Calu3 (cell line): ENCODE results near the gene SYNE3. TPM values are rescaled to one million over a fixed set of nuclear protein-coding genes. Genes with fewer than 3 reads are reported as not detected.

Experiments used
- BruUV-seq: library from RNA; stranded (reverse); fragments of 400-500 nt; replicated peaks from 2 replicates; lab custom pipeline; 2021; lab: Mats Ljungman, UMichigan
- CTCF ChIA-PET: fragments of 300-600 bp; sonication (Branson Sonifier 250); formaldehyde crosslinking; loops from one replicate; lab custom pipeline; 2022; ENCODE audit warnings: antibody characterized with exemption; lab: Charles Lee
- DNase-seq: peaks from one replicate; pipeline ENCODE4 v3.0.0; 2022
- H3K27ac Mint-ChIP-seq: one replicate; pipeline ENCODE4 v1.8.0; 2022; ENCODE audit warnings: mixed read lengths; ENCODE audit not compliant: unreplicated experiment
- H3K27me3 Mint-ChIP-seq: one replicate; pipeline ENCODE4 v1.8.0; 2022; ENCODE audit warnings: mixed read lengths; ENCODE audit not compliant: unreplicated experiment
- H3K36me3 Mint-ChIP-seq: one replicate; pipeline ENCODE4 v1.8.0; 2022; ENCODE audit warnings: mild to moderate bottlenecking, moderate library complexity, mixed read lengths; ENCODE audit not compliant: insufficient read depth, unreplicated experiment
- H3K4me1 Mint-ChIP-seq: one replicate; pipeline ENCODE4 v1.8.0; 2022; ENCODE audit warnings: mild to moderate bottlenecking, low read depth, mixed read lengths; ENCODE audit not compliant: unreplicated experiment
- H3K4me3 Mint-ChIP-seq: one replicate; pipeline ENCODE4 v1.8.0; 2022; ENCODE audit warnings: mild to moderate bottlenecking, low read depth, moderate library complexity, mixed read lengths; ENCODE audit not compliant: unreplicated experiment
- H3K9me3 Mint-ChIP-seq: one replicate; pipeline ENCODE4 v1.8.0; 2022; ENCODE audit warnings: low read depth, mixed read lengths; ENCODE audit not compliant: unreplicated experiment
- intact Hi-C: fragments of 100-400 bp; cut with micrococcal nuclease; formaldehyde crosslinking; loops from one replicate; pipeline ENCODE4 v1.10.0; 2022; ENCODE audit not compliant: unreplicated experiment
- total RNA-seq: library from RNA; stranded (reverse); gene quantifications from 2 replicates; pipeline ENCODE4 v1.2.3, GENCODE V29; 2022
- TF ChIP-seq, protein P1 (sequence below): fragments of 200-600 bp; IDR thresholded peaks from one replicate; pipeline ENCODE4 v1.8.0; 2022; ENCODE audit warnings: antibody characterized with exemption; ENCODE audit not compliant: unreplicated experiment

Gene SYNE3
- total RNA-seq, 1 experiment from 2014 or later, result 0.97 TPM

DNA sequence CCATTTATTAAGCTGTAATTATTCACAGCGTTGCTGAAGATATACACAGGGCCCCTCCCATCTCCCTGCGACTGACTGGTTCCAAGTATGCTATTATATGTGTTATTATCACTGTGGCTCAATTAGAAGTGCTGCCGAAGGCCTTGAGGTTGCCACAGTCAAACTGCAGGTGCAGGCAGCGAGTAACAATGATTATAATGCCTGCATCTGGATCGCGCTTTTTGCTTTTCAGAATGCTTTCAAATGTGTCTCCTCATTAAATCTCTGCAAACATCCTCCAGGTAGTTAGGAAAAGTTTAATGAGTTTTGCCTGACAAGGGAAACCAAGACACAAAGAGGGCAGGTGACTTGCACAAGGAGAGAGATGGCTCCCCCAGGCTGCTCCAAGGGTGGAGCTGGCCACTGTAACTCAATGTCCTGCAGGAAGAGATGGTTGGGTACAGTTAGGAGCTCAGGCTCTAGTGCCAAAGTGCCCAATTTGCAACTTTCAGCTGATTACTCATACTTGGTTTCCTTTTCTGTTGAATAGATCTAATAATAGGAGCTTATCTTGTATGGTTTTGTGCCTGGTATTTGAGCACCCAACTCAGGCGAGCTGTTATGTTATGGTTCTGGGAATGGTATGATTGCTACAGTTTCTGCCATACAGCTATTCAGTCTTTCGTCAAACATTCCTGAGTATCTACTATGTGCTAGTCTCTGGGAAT is 1.7 kb upstream of the SYNE3 start:
- Mint-ChIP-seq H3K9me3 (no peaks in the 10 kb centered on the region), H3K4me3 (no peak overlapping the region), H3K4me1 (peaks cover 24% of the 10 kb centered on the region), H3K27me3 (no peaks in the 10 kb centered on the region), H3K27ac (no peak overlapping the region), H3K36me3 (no peaks in the 10 kb centered on the region)
- intact Hi-C loops, result no loop called here
- DNase-seq, result no peak
- no TSS peak for BruUV-seq
- CTCF ChIA-PET, result interaction anchor here (1.3 kb wide), 1 partner anchor 76 kb away, joined by 3 read pairs; no protein-coding TSS in a partner anchor
- TF ChIP-seq, protein P1, sequence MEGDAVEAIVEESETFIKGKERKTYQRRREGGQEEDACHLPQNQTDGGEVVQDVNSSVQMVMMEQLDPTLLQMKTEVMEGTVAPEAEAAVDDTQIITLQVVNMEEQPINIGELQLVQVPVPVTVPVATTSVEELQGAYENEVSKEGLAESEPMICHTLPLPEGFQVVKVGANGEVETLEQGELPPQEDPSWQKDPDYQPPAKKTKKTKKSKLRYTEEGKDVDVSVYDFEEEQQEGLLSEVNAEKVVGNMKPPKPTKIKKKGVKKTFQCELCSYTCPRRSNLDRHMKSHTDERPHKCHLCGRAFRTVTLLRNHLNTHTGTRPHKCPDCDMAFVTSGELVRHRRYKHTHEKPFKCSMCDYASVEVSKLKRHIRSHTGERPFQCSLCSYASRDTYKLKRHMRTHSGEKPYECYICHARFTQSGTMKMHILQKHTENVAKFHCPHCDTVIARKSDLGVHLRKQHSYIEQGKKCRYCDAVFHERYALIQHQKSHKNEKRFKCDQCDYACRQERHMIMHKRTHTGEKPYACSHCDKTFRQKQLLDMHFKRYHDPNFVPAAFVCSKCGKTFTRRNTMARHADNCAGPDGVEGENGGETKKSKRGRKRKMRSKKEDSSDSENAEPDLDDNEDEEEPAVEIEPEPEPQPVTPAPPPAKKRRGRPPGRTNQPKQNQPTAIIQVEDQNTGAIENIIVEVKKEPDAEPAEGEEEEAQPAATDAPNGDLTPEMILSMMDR, result no peak

DNA sequence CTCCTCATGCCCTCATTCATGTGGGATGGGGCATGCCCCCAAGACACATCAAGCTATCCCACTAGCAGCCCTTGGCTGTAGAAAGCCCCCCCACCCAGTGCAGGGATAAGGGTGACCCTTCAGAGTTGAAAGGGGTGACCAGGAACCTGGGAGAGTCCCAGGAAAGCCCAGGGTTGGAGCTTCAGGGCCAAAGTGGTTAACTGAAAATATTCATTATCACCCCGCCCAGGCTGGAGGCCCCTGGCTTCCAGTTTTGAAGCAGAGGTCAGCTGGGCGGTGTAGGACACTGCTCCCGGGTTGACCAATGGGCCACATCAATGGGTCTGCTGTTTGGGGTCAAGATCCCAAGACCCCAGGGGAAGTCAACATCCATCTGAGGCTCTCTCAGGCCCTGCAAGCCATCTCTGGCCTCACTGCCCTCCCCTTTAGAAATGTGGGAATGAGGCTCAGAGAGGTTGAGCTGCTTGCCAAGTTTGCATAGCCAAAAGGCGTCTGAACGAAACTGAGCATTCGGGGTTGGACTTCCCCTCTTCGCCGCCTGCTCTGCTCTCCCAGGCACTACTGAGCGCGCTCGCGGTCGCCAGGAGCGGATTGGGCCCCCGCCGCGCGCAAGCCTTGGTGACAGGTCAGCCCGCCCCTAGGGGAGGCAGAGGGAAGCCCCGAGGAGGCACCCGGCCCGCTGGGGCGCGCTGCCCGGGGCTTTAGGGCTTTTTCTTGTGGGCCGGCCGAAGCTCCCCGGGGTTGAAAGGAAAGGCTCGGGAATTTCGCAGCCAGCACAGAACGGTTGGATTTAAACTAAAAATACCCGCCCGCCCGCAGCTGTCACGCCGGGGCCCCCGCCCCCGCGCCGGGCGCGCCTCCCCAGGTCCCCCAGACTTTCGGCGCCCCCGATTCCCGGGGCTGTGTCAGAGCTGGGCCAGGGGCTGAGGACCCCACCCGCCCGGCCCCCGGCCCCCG is 576 bp downstream of the SYNE3 start:
- TF ChIP-seq, protein P1, result peak; percentile 37
- no peaks in the 10 kb centered on the region for H3K36me3 Mint-ChIP-seq
- H3K9me3 Mint-ChIP-seq, result no peaks in the 10 kb centered on the region
- intact Hi-C loops, result no loop called here
- peaks cover 18% of the 10 kb centered on the region for H3K4me1 Mint-ChIP-seq
- CTCF ChIA-PET, result interaction anchor here (1.0 to 3.1 kb wide), 2 partner anchors 33 to 74 kb away, joined by 3 to 13 read pairs; no protein-coding TSS in a partner anchor
- no peaks in the 10 kb centered on the region for H3K27me3 Mint-ChIP-seq
- peak; percentile 66 for DNase-seq
- no peak overlapping the region for H3K27ac Mint-ChIP-seq
- no TSS peak for BruUV-seq
- H3K4me3 Mint-ChIP-seq, result peak overlapping the region; percentile 64

DNA sequence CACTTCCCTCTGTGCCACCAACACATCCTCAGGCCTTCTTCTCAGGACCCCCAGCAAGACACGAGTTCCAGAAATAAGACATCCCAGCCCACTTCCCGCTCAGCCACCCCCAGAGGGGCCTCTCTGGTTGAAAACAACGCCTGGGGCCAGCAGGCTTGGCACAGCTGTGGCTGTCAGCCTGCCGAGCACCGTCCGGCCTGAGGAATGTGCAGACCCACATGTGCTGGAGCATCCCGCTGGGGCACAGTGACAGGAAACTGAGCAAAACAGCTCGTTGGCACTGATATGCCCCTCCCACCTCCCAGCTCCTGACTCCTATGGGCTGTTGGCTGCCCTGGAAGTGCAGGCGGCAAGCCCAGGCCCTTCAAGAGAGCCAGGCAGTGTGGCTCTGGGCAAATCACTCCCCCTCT is 1.4 kb downstream of the SYNE3 start:
- no peaks in the 10 kb centered on the region for H3K9me3 Mint-ChIP-seq
- TF ChIP-seq, protein P1, result no peak
- H3K4me1 Mint-ChIP-seq, result peaks cover 12% of the 10 kb centered on the region
- H3K27ac Mint-ChIP-seq, result no peak overlapping the region
- no TSS peak for BruUV-seq
- intact Hi-C loops, result no loop called here
- CTCF ChIA-PET, result interaction anchor here (3.1 kb wide), 1 partner anchor 73 kb away, joined by 13 read pairs; no protein-coding TSS in a partner anchor
- H3K27me3 Mint-ChIP-seq, result no peaks in the 10 kb centered on the region
- H3K36me3 Mint-ChIP-seq, result no peaks in the 10 kb centered on the region
- no peak for DNase-seq
- H3K4me3 Mint-ChIP-seq, result no peak overlapping the region

DNA sequence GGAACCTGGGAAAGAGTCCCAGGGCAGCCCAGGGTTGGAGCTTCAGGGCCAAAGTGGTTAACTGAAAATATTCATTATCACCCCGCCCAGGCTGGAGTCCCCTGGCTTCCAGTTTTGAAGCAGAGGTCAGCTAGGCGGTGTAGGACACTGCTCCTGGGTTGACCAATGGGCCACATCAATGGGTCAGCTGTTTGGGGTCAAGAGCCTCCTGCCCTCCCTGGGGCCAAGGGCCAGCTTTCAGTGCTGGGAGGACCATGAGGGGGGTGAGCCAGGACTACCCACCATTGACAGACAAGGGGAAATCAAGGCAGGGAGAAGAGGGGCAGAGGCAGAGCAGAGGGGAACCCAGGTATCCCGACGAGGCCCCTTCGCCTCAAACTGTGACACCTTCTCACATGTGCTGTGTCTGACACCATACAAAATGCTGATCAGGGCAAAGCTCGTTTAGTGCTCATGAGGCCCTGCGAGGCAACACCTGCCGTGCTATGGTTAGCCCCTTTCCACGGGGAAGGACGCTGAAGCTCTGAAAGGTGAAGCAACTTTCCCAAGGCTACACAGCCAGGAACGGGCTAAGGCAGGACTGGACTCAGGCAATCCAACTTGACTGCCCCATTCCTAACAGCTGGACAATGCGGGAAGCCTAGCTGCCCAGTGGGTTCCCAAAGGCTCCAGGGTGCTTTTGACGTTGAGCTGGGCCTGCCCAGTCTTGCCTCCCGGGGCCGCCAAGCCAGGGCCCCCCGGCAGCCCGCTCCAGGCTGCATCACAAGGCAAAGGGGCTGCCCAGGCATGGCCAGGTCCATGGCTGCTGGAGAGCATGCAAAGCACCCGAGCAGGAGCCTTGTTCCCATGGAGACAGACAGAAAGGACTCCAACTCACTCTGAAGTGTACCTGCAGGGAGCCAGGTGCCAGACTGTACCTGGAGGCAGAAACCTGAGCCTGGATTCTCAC is 2.0 kb downstream of the SYNE3 start:
- Mint-ChIP-seq H3K27me3 (no peaks in the 10 kb centered on the region), H3K4me3 (no peak overlapping the region), H3K36me3 (no peaks in the 10 kb centered on the region)

More for the DNA sequence above, 2.0 kb downstream of the SYNE3 start:
- H3K9me3 Mint-ChIP-seq, result no peaks in the 10 kb centered on the region
- no TSS peak for BruUV-seq
- peaks cover 8% of the 10 kb centered on the region for H3K4me1 Mint-ChIP-seq
- no peak for DNase-seq
- CTCF ChIA-PET, result interaction anchor here (3.1 kb wide), 1 partner anchor 72 kb away, joined by 13 read pairs; no protein-coding TSS in a partner anchor
- no peak overlapping the region for H3K27ac Mint-ChIP-seq
- intact Hi-C loops, result no loop called here
- TF ChIP-seq, protein P1, result no peak
